OCI-LY1 (cell line): ENCODE measurements around the gene COPS4.
"Not testable (repeated sequence)": the region's sequence is repeated elsewhere in the genome, so short reads cannot be mapped to it uniquely, and the experiment has no call there.

Experiments used
- CTCF ChIP-seq: fragments of 200-600 bp; sonication (generic), shearing (Covaris generic); IDR thresholded peaks from 2 replicates; pipeline ENCODE4 v1.5.1; 2017; ENCODE audit warnings: mild to moderate bottlenecking, antibody characterized with exemption, low read length, moderate library complexity, mixed read lengths
- EZH2 ChIP-seq: fragments of 200-600 bp; sonication (generic), shearing (Covaris generic); IDR thresholded peaks from 2 replicates; pipeline ENCODE4 v1.8.0; 2017; ENCODE audit warnings: borderline replicate concordance, mixed run types, mild to moderate bottlenecking, antibody characterized with exemption, low read length, moderate library complexity, mixed read lengths

GRCh38 chr4:83003044-83003791, 31.8 kb upstream of the COPS4 start:
- not testable (repeated sequence) for TF ChIP-seq CTCF, EZH2
